WTC11 (cell line): ENCODE measurements around the gene C4BPB. TPM values are rescaled to one million over a fixed set of nuclear protein-coding genes. Genes with fewer than 3 reads are reported as not detected.

Source experiments
- ATAC-seq: fragments of 200-7000 bp; cut with Tn5 transposase; 2 replicates; pipeline ENCODE4 v1.10.0; 2021; ENCODE audit warnings: mild to moderate bottlenecking, moderate library complexity
- CTCF ChIA-PET: fragments of 300-600 bp; sonication (Branson Sonifier 250); formaldehyde crosslinking; loops from one replicate; lab custom pipeline; 2021; ENCODE audit warnings: antibody characterized with exemption; lab: Charles Lee
- POLR2A ChIA-PET: fragments of 350-600 bp; sonication (Branson Sonifier 250); formaldehyde crosslinking; loops from one replicate; lab custom pipeline; 2021; ENCODE audit warnings: antibody characterized with exemption; lab: Charles Lee
- DNase-seq: peaks from one replicate; pipeline ENCODE4 v3.0.0; 2021; ENCODE audit warnings: low spot score
- H3K27ac Mint-ChIP-seq: 2 replicates; pipeline ENCODE4 v1.8.0; 2021; ENCODE audit warnings: mixed read lengths
- H3K27me3 Mint-ChIP-seq: 2 replicates; pipeline ENCODE4 v1.8.0; 2021; ENCODE audit warnings: low read depth, mild to moderate bottlenecking, moderate library complexity, mixed read lengths
- H3K36me3 Mint-ChIP-seq: 2 replicates; pipeline ENCODE4 v1.8.0; 2021; ENCODE audit warnings: mixed read lengths
- H3K4me1 Mint-ChIP-seq: 2 replicates; pipeline ENCODE4 v1.8.0; 2022; ENCODE audit warnings: mixed read lengths
- H3K4me3 Mint-ChIP-seq: 2 replicates; pipeline ENCODE4 v1.8.0; 2021; ENCODE audit warnings: mild to moderate bottlenecking, moderate library complexity, mixed read lengths
- H3K9me3 Mint-ChIP-seq: 2 replicates; pipeline ENCODE4 v1.8.0; 2021; ENCODE audit warnings: mixed read lengths
- ATF1 ChIP-seq: sonication (generic); formaldehyde crosslinking; IDR thresholded peaks from 2 replicates; pipeline ENCODE4 v1.8.1; 2023; ENCODE audit warnings: mild to moderate bottlenecking, moderate library complexity, missing genetic modification reagents
- ATF2 ChIP-seq: sonication (generic); formaldehyde crosslinking; IDR thresholded peaks from 2 replicates; pipeline ENCODE4 v1.8.1; 2022; ENCODE audit warnings: low read depth, missing genetic modification reagents, borderline replicate concordance
- CREB1 ChIP-seq: sonication (generic); formaldehyde crosslinking; IDR thresholded peaks from 2 replicates; pipeline ENCODE4 v1.8.0; 2023; ENCODE audit warnings: mild to moderate bottlenecking, missing genetic modification reagents
- ELF4 ChIP-seq: sonication (generic); formaldehyde crosslinking; IDR thresholded peaks from 2 replicates; pipeline ENCODE4 v1.8.1; 2022; ENCODE audit warnings: low read depth, mild to moderate bottlenecking, moderate library complexity, missing genetic modification reagents
- ESRRA ChIP-seq: sonication (generic); formaldehyde crosslinking; IDR thresholded peaks from 2 replicates; pipeline ENCODE4 v1.8.1; 2022; ENCODE audit warnings: mild to moderate bottlenecking, missing genetic modification reagents, borderline replicate concordance
- GTF2I ChIP-seq: fragments of 250-450 bp; sonication (Bioruptor Pico); conservative IDR thresholded peaks from 2 replicates; pipeline ENCODE4 v1.4.0; 2021; ENCODE audit warnings: mild to moderate bottlenecking
- JAZF1 ChIP-seq: fragments of 250-450 bp; sonication (Bioruptor Pico); IDR thresholded peaks from 2 replicates; pipeline ENCODE4 v1.9.0; 2021; ENCODE audit warnings: moderate library complexity, mild to moderate bottlenecking, inconsistent platforms
- NFE2L1 ChIP-seq: sonication (generic); formaldehyde crosslinking; IDR thresholded peaks from 2 replicates; pipeline ENCODE4 v1.8.1; 2023; ENCODE audit warnings: missing genetic modification reagents
- RORB ChIP-seq: fragments of 250-450 bp; sonication (Bioruptor Pico); IDR thresholded peaks from 2 replicates; pipeline ENCODE4 v1.9.0; 2021; ENCODE audit warnings: mild to moderate bottlenecking
- SMAD4 ChIP-seq: sonication (generic); formaldehyde crosslinking; IDR thresholded peaks from 2 replicates; pipeline ENCODE4 v1.8.0; 2022; ENCODE audit warnings: mild to moderate bottlenecking, missing genetic modification reagents
- SP1 ChIP-seq: sonication (generic); formaldehyde crosslinking; conservative IDR thresholded peaks from 2 replicates; pipeline ENCODE4 v1.8.1; 2022; ENCODE audit warnings: missing genetic modification reagents
- ZBTB21 ChIP-seq: sonication (generic); formaldehyde crosslinking; IDR thresholded peaks from 2 replicates; pipeline ENCODE4 v1.8.1; 2023; ENCODE audit warnings: mild to moderate bottlenecking, missing genetic modification reagents, borderline replicate concordance
- ZNF219 ChIP-seq: sonication (generic); formaldehyde crosslinking; IDR thresholded peaks from 2 replicates; pipeline ENCODE4 v1.8.0; 2023; ENCODE audit warnings: missing genetic modification reagents, mild to moderate bottlenecking, borderline replicate concordance
- ZNF416 ChIP-seq: fragments of 250-450 bp; sonication (Bioruptor Pico); IDR thresholded peaks from 2 replicates; pipeline ENCODE4 v1.9.0; 2021; ENCODE audit warnings: mild to moderate bottlenecking, inconsistent platforms
- ZNF425 ChIP-seq: fragments of 250-450 bp; sonication (Bioruptor Pico); conservative IDR thresholded peaks from 2 replicates; pipeline ENCODE4 v1.9.0; 2021; ENCODE audit warnings: mild to moderate bottlenecking
- ZNF512 ChIP-seq: sonication (generic); formaldehyde crosslinking; IDR thresholded peaks from 2 replicates; pipeline ENCODE4 v1.8.1; 2022; ENCODE audit warnings: missing genetic modification reagents, borderline replicate concordance
- ZSCAN18 ChIP-seq: fragments of 250-450 bp; sonication (Bioruptor Pico); IDR thresholded peaks from 2 replicates; pipeline ENCODE4 v2.1.2; 2022; ENCODE audit warnings: mild to moderate bottlenecking, moderate library complexity
- total RNA-seq: library from RNA; stranded (reverse); gene quantifications from 3 replicates; pipeline ENCODE4 v1.2.3, GENCODE V29; 2021
- TF ChIP-seq, protein P1 (sequence below): sonication (generic); formaldehyde crosslinking; IDR thresholded peaks from 2 replicates; pipeline ENCODE4 v1.8.0; 2023; ENCODE audit warnings: mild to moderate bottlenecking, missing genetic modification reagents
- TF ChIP-seq, protein P2 (sequence below): fragments of 200-600 bp; IDR thresholded peaks from 2 replicates; pipeline ENCODE4 v1.8.0; 2022; ENCODE audit warnings: antibody characterized with exemption
- TF ChIP-seq, protein P3 (sequence below): sonication (generic); formaldehyde crosslinking; IDR thresholded peaks from 2 replicates; pipeline ENCODE4 v1.8.0; 2023; ENCODE audit warnings: missing genetic modification reagents
- TF ChIP-seq, protein P4 (sequence below): sonication (generic); formaldehyde crosslinking; IDR thresholded peaks from 2 replicates; pipeline ENCODE4 v1.8.1; 2023; ENCODE audit warnings: mild to moderate bottlenecking, missing genetic modification reagents, moderate library complexity

C4BPB gene
- total RNA-seq, 1 experiment from 2014 or later = 0.26 TPM

- TF ChIP-seq JAZF1 (no peak), ELF4 (CRISPR knock-in tag) (no peak), ZBTB21 (CRISPR knock-in tag) (no peak)
Observed at GRCh38 chr1:207069061-207069460, 19.6 kb upstream of the C4BPB start (continued).

DNA sequence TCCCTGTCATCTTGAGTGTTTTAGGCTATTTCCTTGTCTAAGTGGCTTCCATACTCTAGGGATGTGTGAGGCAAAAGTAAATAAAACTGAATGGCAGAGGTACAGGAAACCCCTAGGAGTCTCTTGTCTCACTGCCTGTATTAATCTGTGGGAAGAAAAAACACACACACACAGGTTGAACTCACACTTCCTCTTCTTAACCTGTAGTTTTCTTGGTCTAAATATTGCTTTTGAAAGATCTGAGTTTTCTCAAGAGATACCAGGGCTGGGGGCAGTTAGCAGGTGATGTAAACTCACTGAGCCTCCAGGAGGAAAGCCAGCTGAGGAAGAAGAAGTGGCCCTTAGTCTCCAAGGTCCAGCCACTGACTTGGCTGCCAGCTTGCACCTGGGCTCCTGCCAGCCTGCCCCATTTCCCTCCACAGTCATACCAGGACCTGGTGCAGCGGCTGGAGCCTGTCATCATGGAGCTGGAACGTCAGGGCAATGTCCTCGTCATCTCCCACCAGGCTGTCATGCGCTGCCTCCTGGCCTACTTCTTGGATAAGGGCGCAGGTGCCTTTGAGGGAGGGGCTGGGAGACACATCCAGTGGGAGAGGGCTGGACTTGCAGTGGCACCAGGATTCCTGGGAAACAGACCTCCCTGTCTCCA, 18.7 kb upstream of the C4BPB start:
- H3K9me3 Mint-ChIP-seq = no peaks in the 10 kb centered on the region
- POLR2A ChIA-PET = no interaction called here

More for the DNA sequence above, 18.7 kb upstream of the C4BPB start:
- CTCF ChIA-PET = interaction anchor here (0.6 kb wide), 1 partner anchor 294 kb away, joined by 4 read pairs; no protein-coding TSS in a partner anchor
- TF ChIP-seq CREB1 (CRISPR knock-in tag) (no peak), ESRRA (CRISPR knock-in tag) (no peak), ZSCAN18 (CRISPR knock-in tag) (no peak), ZNF512 (CRISPR knock-in tag) (no peak), SMAD4 (CRISPR knock-in tag) (no peak), ZNF425 (CRISPR knock-in tag) (no peak), ATF2 (CRISPR knock-in tag) (no peak), ZNF416 (CRISPR knock-in tag) (no peak), SP1 (no peak), NFE2L1 (CRISPR knock-in tag) (no peak), GTF2I (no peak), RORB (CRISPR knock-in tag) (no peak), ZNF219 (no peak), ATF1 (no peak)
- TF ChIP-seq, protein P1, sequence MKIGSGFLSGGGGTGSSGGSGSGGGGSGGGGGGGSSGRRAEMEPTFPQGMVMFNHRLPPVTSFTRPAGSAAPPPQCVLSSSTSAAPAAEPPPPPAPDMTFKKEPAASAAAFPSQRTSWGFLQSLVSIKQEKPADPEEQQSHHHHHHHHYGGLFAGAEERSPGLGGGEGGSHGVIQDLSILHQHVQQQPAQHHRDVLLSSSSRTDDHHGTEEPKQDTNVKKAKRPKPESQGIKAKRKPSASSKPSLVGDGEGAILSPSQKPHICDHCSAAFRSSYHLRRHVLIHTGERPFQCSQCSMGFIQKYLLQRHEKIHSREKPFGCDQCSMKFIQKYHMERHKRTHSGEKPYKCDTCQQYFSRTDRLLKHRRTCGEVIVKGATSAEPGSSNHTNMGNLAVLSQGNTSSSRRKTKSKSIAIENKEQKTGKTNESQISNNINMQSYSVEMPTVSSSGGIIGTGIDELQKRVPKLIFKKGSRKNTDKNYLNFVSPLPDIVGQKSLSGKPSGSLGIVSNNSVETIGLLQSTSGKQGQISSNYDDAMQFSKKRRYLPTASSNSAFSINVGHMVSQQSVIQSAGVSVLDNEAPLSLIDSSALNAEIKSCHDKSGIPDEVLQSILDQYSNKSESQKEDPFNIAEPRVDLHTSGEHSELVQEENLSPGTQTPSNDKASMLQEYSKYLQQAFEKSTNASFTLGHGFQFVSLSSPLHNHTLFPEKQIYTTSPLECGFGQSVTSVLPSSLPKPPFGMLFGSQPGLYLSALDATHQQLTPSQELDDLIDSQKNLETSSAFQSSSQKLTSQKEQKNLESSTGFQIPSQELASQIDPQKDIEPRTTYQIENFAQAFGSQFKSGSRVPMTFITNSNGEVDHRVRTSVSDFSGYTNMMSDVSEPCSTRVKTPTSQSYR (CRISPR knock-in tag) = no peak
- TF ChIP-seq, protein P2, sequence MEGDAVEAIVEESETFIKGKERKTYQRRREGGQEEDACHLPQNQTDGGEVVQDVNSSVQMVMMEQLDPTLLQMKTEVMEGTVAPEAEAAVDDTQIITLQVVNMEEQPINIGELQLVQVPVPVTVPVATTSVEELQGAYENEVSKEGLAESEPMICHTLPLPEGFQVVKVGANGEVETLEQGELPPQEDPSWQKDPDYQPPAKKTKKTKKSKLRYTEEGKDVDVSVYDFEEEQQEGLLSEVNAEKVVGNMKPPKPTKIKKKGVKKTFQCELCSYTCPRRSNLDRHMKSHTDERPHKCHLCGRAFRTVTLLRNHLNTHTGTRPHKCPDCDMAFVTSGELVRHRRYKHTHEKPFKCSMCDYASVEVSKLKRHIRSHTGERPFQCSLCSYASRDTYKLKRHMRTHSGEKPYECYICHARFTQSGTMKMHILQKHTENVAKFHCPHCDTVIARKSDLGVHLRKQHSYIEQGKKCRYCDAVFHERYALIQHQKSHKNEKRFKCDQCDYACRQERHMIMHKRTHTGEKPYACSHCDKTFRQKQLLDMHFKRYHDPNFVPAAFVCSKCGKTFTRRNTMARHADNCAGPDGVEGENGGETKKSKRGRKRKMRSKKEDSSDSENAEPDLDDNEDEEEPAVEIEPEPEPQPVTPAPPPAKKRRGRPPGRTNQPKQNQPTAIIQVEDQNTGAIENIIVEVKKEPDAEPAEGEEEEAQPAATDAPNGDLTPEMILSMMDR = no peak
- TF ChIP-seq, protein P3, sequence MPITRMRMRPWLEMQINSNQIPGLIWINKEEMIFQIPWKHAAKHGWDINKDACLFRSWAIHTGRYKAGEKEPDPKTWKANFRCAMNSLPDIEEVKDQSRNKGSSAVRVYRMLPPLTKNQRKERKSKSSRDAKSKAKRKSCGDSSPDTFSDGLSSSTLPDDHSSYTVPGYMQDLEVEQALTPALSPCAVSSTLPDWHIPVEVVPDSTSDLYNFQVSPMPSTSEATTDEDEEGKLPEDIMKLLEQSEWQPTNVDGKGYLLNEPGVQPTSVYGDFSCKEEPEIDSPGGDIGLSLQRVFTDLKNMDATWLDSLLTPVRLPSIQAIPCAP (CRISPR knock-in tag) = no peak
- TF ChIP-seq, protein P4, sequence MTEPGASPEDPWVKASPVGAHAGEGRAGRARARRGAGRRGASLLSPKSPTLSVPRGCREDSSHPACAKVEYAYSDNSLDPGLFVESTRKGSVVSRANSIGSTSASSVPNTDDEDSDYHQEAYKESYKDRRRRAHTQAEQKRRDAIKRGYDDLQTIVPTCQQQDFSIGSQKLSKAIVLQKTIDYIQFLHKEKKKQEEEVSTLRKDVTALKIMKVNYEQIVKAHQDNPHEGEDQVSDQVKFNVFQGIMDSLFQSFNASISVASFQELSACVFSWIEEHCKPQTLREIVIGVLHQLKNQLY (CRISPR knock-in tag) = no peak
- Mint-ChIP-seq H3K36me3 (peaks cover 49% of the 10 kb centered on the region), H3K27me3 (no peaks in the 10 kb centered on the region), H3K4me3 (no peak overlapping the region), H3K27ac (no peak overlapping the region), H3K4me1 (no peaks in the 10 kb centered on the region)
- DNase-seq (no peak), ATAC-seq (no peak)
